WERI-Rb-1 (cell line): ENCODE data around the gene LPCAT3.
"Not testable (repeated sequence)": the region's sequence is repeated elsewhere in the genome, so short reads cannot be mapped to it uniquely, and the experiment has no call there.

ENCODE experiments used
- DNase-seq: peaks from one replicate; pipeline ENCODE4 v3.0.0-alpha.2; 2020
- H3K27ac ChIP-seq: fragments of 250-450 bp; sonication (Bioruptor Pico); 2 replicates; pipeline ENCODE4 v1.5.1; 2020; ENCODE audit warnings: mild to moderate bottlenecking, moderate library complexity
- H3K27me3 ChIP-seq: fragments of 250-450 bp; sonication (Bioruptor Pico); 2 replicates; pipeline ENCODE4 v1.5.1; 2021; ENCODE audit warnings: mild to moderate bottlenecking, low read depth, moderate library complexity; ENCODE audit not compliant: insufficient read depth, severe bottlenecking
- H3K36me3 ChIP-seq: fragments of 250-450 bp; sonication (Bioruptor Pico); 2 replicates; pipeline ENCODE4 v1.5.1; 2020; ENCODE audit warnings: mild to moderate bottlenecking, moderate library complexity
- H3K4me3 ChIP-seq: 2 replicates; pipeline ENCODE4 v1.5.1; 2011; ENCODE audit warnings: low read depth, mild to moderate bottlenecking, control low read depth, low read length
- H3K9me3 ChIP-seq: fragments of 250-450 bp; sonication (Bioruptor Pico); 2 replicates; pipeline ENCODE4 v1.5.1; 2021; ENCODE audit warnings: mild to moderate bottlenecking, moderate library complexity; ENCODE audit not compliant: severe bottlenecking
- TF ChIP-seq, protein P1 (sequence below): IDR thresholded peaks from 2 replicates; pipeline ENCODE4 v1.5.1; 2011; ENCODE audit warnings: low read depth, mild to moderate bottlenecking, control low read depth, inconsistent platforms, low read length

The LPCAT3 gene

DNA sequence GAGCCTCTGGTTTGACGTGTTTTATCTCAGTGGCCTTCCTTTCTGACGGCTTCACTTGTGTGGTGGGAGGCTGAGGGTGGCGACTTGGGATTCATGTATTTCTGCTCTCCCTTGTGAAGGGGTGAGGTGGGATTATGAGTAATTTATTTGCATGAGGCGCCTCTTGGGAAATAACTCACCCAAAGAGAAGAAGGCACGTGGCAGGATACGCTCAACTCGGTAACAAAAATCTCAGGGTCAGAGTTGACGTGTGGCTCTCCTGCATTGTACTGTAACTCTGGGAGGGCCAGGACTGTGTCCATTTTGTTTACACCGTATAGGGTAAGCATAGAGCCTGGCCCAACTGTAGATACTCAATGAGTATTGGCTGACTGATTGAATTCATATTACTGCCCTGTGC lies 27.6 kb upstream of the LPCAT3 start:
- H3K9me3 ChIP-seq: no peaks in the 10 kb centered on the region
- H3K4me3 ChIP-seq: no peak overlapping the region
- DNase-seq: no peak
- no peaks in the 10 kb centered on the region for H3K27me3 ChIP-seq
- H3K27ac ChIP-seq: no peak overlapping the region
- TF ChIP-seq, protein P1, sequence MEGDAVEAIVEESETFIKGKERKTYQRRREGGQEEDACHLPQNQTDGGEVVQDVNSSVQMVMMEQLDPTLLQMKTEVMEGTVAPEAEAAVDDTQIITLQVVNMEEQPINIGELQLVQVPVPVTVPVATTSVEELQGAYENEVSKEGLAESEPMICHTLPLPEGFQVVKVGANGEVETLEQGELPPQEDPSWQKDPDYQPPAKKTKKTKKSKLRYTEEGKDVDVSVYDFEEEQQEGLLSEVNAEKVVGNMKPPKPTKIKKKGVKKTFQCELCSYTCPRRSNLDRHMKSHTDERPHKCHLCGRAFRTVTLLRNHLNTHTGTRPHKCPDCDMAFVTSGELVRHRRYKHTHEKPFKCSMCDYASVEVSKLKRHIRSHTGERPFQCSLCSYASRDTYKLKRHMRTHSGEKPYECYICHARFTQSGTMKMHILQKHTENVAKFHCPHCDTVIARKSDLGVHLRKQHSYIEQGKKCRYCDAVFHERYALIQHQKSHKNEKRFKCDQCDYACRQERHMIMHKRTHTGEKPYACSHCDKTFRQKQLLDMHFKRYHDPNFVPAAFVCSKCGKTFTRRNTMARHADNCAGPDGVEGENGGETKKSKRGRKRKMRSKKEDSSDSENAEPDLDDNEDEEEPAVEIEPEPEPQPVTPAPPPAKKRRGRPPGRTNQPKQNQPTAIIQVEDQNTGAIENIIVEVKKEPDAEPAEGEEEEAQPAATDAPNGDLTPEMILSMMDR: no peak
- no peaks in the 10 kb centered on the region for H3K36me3 ChIP-seq

DNA sequence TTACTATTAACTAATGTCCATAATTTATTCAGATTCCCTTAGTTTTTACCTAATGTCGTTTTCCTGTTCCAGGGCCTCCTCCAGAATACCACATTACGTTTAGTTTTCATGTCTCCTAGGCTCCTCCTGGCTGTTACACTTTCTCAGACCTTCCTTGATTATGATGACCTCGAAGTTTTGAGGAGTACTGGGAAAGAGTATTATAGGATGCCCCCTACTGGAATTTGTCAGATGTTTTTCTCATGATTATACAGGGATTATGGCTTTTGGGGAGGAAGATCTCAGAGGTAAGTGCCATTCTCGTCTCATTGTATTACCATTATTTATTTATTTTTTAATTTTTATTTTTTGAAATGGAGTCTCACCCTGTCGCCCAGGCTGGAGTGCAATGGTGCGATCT lies 24.6 kb upstream of the LPCAT3 start:
- Histone ChIP-seq H3K27ac (no peak overlapping the region), H3K4me3 (no peak overlapping the region), H3K9me3 (no peaks in the 10 kb centered on the region), H3K36me3 (no peaks in the 10 kb centered on the region), H3K27me3 (no peaks in the 10 kb centered on the region)
- TF ChIP-seq, protein P1: peak; percentile 31; the same call in 1 of the 2 replicates
- no peak for DNase-seq

DNA sequence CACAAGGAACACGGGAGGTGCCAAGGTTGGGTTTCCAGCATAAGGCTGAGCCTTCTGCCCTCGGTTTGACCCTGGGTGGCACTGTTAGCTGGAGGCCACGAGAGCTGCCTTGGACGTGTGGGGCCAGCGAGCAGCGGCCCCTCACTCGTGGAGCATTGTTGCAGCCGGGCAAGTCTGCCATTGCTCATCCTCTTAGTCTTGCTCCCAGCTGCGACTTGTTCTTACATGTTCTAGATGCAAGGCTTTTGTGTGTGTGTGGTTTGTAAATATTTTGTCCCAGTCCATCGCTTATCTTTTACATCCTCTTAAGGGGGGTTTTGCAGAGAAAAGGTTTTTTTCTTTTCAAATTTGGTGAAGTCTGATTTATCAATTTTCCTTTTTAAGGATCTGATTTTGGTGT lies 21.1 kb upstream of the LPCAT3 start:
- no peaks in the 10 kb centered on the region for H3K9me3 ChIP-seq
- H3K4me3 ChIP-seq: no peak overlapping the region
- no peak for DNase-seq
- H3K36me3 ChIP-seq: no peaks in the 10 kb centered on the region
- H3K27me3 ChIP-seq: no peaks in the 10 kb centered on the region
- no peak overlapping the region for H3K27ac ChIP-seq
- TF ChIP-seq, protein P1: no peak

DNA sequence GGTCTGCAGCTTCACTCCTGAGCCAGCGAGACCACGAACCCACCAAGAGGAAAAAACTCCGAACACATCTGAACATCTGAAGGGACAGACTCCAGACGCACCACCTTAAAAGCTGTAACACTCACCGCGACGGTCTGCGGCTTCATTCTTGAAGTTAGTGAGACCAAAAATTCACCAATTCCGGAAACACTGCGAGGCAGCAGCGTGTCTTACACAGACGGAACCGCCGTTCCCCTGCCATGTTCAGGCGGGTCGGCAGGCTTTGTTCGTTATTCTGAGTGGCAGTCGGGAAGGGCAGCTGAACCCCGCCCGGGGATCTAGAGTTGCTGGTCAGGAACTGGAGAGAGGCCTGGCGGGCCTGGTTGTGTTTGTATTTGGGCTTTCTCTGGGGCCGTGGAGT lies 20.3 kb upstream of the LPCAT3 start:
- no peak overlapping the region for H3K4me3 ChIP-seq
- H3K36me3 ChIP-seq: no peaks in the 10 kb centered on the region
- H3K9me3 ChIP-seq: no peaks in the 10 kb centered on the region
- H3K27ac ChIP-seq: no peak overlapping the region
- TF ChIP-seq, protein P1: no peak
- no peaks in the 10 kb centered on the region for H3K27me3 ChIP-seq
- DNase-seq: no peak

DNA sequence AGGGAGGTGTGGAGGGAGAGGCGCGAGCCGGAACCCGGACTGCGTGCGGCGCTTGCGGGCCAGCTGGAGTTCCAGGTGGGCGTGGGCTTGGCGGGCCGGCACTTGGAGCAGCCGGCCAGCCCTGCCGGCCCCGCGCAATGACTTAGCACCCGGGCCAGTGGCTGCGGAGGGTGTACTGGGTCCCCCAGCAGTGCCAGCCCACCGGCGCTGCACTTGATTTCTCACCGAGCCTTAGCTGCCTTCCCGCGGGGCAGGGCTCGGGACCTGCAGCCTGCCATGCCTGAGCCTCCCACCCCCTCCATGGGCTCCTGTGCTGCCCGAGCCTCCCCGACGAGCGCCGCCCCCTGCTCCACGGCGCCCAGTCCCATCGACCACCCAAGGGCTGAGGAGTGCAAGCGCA lies 19.1 kb upstream of the LPCAT3 start:
- H3K27ac ChIP-seq: not testable (repeated sequence)

DNA sequence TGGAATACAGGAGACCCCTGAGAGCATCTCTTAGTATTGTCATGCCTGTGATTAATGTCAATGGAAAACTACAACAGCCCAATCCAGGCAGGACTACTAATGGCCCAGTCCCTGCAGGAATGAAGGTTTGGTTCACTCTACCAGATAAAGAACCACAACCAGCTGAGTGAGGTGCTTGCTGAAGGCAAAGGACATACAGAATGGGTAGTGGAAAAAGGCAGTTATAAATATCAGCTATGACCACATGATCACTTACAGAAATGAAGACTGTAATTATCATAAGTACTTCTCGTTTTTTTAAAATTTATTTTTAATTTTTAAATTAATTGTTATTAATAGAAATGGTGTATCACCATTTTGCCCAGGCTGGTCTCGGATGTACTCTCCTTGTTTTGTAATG lies 17.2 kb upstream of the LPCAT3 start:
- no peaks in the 10 kb centered on the region for H3K9me3 ChIP-seq
- H3K27me3 ChIP-seq: no peaks in the 10 kb centered on the region
- no peak overlapping the region for H3K27ac ChIP-seq
- no peaks in the 10 kb centered on the region for H3K36me3 ChIP-seq
- H3K4me3 ChIP-seq: no peak overlapping the region
- DNase-seq: no peak
- TF ChIP-seq, protein P1: no peak

More for the DNA sequence above, 19.1 kb upstream of the LPCAT3 start:
- not testable (repeated sequence) for H3K36me3 ChIP-seq, DNase-seq, H3K4me3 ChIP-seq, H3K9me3 ChIP-seq, H3K27me3 ChIP-seq
